GM19468 (cell line): ENCODE results near the gene WEE2.
"Not testable (repeated sequence)": the region's sequence is repeated elsewhere in the genome, so short reads cannot be mapped to it uniquely, and the experiment has no call there.

Experiments
- ATAC-seq: cut with Tn5 transposase; IDR thresholded peaks from one replicate; pipeline ENCODE4 v1.9.1; 2021; ENCODE audit warnings: mild to moderate bottlenecking, moderate library complexity, moderate number of reproducible peaks; ENCODE audit not compliant: unreplicated experiment; ENCODE audit errors: extremely low read depth

The WEE2 gene

GRCh38 chr7:141689072-141689825, 18.9 kb upstream of the WEE2 start:
- ATAC-seq = not testable (repeated sequence)

DNA sequence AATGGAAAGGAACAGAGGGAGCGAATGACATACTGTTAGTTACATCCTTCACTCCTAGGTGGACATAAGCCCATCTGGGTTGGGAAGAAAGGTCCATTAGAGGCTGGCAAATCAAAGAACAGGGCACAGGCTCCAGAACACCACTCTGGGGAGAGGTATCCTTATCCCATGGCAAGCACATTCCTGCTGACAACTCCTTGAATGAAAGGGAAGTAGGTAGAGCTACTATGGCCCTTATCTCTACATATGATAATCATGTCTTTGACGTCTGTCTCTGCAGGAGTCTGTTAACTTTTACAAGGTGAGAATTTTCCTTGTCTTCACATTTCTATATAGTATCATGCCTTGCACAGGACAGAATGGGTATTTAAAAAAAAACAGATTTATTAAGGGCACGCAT, 16.6 kb upstream of the WEE2 start:
- no peak for ATAC-seq

DNA sequence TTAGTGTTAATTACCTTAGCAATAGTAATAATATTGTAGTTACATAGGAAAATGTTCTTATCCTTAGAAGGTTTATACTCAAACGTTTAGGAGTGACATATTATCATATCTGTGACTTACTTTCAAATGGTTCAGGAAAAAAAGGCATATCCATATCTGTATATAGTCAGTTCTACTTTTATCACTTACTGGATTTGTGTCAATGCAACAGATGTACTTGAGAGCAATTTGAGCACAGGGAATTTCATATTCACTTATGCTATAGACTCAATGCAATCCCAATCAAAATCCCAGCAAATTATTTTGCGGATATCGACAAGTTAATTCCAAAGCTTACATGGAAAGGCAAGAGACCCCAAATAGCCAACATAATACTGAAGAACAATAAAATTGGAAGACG, 16.2 kb upstream of the WEE2 start:
- ATAC-seq = no peak

DNA sequence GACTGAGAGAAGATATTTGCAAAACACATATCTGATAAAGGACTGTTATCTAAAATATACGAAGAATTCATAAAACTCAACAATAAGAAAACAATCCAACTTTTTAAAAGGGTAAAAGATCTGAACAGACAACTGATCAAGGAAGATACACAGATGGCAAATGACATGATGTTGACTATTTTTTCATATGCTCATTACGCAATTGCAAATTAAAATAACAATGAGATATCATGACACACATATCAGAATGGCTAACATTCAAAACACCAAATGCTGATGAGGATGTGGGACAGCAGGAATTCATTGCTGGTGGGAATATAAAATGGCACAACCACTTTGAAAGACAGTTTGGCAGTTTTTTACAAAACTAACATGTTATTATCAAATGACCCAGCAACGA, 15.1 kb upstream of the WEE2 start:
- ATAC-seq = no peak

DNA sequence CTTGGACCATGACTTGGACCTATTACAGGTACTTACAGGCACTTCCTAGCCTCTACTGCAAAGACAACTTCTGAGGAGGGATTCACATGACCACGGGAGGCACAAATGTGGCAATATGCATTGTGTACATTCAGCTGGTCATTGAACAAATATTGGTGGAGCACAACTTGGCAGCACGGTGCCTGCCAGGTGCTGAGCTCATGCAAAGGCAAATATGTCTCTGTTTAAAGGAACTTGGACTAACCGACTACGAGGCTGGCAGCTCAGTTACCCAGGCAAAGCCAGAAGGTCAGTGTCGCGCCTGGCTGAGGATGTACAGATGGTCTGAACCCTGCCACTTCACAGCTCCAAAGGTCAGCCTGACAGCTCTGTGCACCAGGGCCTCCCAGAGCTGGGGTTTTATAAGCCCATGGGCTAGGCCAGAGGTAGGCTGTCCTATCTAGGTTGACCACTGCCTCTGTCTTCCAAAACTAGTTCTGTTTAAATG, 12.3 kb upstream of the WEE2 start:
- ATAC-seq = no peak

DNA sequence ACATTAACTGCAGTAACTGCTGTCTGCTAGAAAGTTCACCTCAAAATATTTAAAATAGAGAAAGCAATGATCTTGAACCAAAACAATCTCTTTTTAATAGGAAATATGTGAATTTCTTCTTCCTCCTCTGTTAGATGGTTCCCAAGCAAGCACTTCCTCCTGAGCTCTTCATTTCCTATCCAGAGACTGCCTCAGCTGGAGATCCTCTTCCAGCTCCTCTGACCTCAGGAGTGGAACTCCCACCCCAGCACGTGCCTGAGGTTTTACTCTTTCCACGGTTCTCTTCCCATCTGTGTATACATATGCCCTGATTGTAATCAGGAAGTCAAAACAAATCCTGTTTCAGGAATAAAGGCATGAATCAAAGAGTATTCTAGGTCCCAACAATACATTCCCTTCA, 11.8 kb upstream of the WEE2 start:
- no peak for ATAC-seq

GRCh38 chr7:141697211-141697871, 10.8 kb upstream of the WEE2 start:
- no peak for ATAC-seq

- ATAC-seq = no peak
These were observed 9.7 kb upstream of the WEE2 start for GRCh38 chr7:141698247-141699015.

DNA sequence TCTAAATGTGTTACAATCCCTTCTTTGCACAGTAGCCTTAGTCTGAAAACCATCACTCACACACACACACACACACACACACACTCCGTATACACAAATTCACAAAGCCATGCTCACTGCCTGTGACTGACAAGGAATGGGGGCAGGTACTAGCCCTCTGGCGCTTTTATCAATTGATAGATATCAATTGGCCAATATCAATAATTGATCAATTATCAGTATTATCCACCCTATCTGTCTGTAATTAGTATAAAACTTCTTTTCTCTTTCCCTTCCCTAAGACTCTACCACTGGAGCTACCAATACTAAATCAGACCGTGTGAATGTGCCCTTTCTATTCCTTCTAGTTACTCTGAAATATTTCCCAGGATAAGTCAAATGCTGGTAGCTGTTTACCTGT, 8.3 kb upstream of the WEE2 start:
- ATAC-seq = no peak

GRCh38 chr7:141700296-141700847, 7.8 kb upstream of the WEE2 start:
- ATAC-seq = no peak

GRCh38 chr7:141700848-141701371, 7.2 kb upstream of the WEE2 start:
- ATAC-seq = no peak

- ATAC-seq = peak; percentile 65
These were observed 6.6 kb upstream of the WEE2 start for GRCh38 chr7:141701489-141702046.

DNA sequence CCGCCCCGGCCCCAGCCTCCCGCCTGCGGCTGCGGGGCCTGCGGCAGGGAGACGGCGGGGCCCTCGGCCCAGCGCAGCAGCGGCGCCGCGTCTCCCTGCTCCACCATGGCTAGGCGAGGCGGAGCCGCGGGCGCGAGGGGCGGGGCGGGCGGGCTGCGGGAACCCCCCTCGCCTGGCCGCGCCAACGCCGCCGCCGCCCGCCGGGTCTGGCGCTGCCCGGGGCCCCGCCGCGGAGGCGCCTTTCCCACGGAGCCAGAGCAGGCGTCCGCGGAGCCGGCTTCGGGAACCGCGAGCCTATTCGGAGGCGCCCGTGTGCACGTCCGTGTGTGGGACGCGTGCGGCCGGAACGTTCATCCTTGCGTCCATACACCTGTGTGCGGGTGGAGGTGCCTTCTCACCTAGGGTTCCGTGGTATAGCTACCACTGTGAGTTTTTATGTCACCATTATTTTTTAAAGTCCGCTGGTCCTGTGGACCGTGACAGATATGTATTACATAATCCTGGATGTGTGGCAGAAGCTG, 6.0 kb upstream of the WEE2 start, which contains the start of gene DENND11:
DENND11 (minus strand) TSS at position 120 of the 521 bp plus-strand sequence; CDS start at position 107, 13 bp downstream.
- ATAC-seq = peak; percentile 81

DNA sequence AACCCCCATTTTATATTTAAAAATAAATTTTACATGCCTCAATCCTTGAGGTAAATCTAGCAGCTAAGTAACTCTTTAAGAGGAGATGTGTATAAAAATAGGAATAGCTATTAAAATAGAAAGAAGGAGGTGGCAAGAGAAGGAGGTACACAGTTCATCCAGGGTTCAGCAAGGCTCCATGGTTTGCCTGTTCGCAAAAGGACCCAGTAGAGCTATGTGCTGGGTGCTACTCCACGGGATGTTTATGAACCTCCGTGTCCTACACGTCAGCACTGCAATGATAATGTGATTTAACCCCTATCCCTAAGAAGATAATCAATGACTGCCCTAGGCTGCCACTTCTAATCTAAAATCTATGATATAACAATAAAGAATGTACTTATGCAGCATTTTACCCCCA, 5.3 kb upstream of the WEE2 start:
- no peak for ATAC-seq

DNA sequence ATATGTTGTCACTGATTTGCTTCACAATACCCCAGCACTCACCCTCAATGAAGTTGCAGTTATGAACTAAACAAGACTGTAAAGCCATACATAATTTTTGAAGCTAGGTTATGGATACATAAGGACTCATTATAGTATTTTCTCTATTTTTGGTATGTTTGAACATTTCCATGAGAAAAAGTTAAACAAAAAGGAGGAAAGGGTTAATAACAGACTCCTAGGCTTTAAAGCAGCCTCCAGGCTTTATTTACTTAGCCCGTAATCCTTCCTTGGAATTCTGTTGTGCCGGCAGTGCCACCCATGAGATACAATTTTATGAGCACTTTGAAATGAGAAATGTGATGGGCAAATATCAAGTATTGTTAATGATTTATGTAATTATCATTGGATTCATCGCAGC, 4.0 kb upstream of the WEE2 start:
- ATAC-seq = no peak

- ATAC-seq = no peak
These were observed 3.4 kb upstream of the WEE2 start for GRCh38 chr7:141704741-141705140.

- ATAC-seq = no peak
These were observed 1.7 kb upstream of the WEE2 start for GRCh38 chr7:141706239-141707064.

DNA sequence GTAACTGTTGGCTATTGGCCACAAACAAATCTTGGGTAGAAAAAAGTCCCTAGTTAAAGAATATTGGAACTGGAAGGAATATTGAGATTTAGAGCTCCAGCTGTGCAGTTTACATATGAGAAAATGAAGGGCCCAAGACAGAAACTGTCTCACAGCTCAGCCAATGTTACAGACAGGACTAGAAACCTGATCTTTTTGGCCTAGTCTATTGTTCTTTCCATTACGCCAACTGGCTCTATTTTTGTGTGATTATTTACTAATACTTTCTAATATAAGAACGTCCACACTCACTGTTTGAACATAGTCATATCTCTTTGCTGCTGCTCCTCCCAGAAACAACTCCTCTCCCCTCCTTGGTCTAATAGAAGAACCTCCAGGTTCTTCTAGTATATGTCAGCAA, 1.2 kb downstream of the WEE2 start:
- ATAC-seq = no peak

GRCh38 chr7:141709749-141710148, 1.6 kb downstream of the WEE2 start:
- no peak for ATAC-seq
